ENCODE results near the gene ARRB1. TPM values are rescaled to one million over a fixed set of nuclear protein-coding genes. Genes with fewer than 3 reads are reported as not detected.

The ARRB1 gene
- total RNA-seq, 6 experiments from 2014 or later: 10.8 to 14.4 (median 11.2) TPM

DNA sequence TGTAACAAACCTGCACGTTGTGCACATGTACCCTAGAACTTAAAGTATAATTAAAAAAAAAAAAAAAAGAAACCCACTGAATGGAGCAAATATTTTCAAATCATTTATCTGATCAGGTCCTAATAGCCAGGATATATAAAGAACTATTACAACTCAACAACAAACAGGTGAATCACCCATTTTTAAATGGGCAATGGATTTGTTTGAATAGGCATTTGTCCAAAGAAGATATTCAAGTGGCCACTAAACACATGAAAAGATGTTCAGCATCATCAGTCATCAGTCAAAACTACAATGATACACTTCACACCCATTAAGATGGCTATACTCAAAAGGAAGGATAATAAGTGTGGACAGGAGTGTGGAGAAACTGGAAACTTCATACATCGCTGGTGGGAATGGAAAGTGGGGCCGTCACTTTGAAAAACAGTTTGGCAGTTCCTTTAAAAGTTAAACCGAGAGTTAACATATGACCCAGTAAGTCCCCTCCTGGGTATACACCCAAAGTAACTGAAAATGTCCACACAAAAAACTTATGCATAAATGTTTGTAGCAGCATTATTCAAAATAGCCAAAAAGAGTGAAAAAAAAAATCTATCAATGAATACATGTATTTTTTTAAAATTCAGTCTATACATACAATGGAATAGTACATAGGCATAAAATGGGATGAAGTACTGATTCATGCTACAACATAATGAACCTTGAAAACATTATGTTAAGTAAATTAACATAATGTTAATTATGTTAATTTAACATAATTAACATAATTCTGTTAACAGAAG is 53.1 kb downstream of the ARRB1 start:
- Mint-ChIP-seq H3K27ac (no peak overlapping the region), H3K36me3 (ENCODE audit: low read depth) (no peaks in the 10 kb centered on the region), H3K4me3 (no peak overlapping the region), H3K9me3 (no peaks in the 10 kb centered on the region), H3K4me1 (ENCODE audit: low read depth) (no peaks in the 10 kb centered on the region), H3K27me3 (ENCODE audit: insufficient read depth) (no peaks in the 10 kb centered on the region; the same call in 1 of the 2 replicates)
- TF ChIP-seq, protein P1, sequence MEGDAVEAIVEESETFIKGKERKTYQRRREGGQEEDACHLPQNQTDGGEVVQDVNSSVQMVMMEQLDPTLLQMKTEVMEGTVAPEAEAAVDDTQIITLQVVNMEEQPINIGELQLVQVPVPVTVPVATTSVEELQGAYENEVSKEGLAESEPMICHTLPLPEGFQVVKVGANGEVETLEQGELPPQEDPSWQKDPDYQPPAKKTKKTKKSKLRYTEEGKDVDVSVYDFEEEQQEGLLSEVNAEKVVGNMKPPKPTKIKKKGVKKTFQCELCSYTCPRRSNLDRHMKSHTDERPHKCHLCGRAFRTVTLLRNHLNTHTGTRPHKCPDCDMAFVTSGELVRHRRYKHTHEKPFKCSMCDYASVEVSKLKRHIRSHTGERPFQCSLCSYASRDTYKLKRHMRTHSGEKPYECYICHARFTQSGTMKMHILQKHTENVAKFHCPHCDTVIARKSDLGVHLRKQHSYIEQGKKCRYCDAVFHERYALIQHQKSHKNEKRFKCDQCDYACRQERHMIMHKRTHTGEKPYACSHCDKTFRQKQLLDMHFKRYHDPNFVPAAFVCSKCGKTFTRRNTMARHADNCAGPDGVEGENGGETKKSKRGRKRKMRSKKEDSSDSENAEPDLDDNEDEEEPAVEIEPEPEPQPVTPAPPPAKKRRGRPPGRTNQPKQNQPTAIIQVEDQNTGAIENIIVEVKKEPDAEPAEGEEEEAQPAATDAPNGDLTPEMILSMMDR (IDR thresholded peaks at IDR 0.05): no peak
- no peak for DNase-seq

DNA sequence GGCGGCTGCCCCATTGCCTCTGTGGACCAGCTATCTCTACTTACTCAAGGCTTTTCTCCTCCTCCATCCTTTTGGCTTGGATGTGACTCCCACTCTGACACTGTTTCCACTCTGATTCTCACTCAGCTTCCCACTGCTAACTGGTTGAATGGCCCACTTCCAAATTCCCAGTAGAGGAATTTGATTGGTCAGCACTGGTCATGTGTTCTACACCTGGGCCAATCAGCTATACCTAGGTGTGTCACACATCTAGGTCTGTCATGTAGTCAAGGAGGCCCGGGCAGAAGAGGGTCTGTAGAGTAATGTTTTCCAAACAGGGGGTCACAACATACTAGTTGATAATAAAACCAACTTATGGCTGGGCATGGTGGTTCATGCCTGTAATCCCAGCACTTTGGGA is 57.6 kb downstream of the ARRB1 start:
- no peak overlapping the region for H3K27ac Mint-ChIP-seq
- H3K4me1 Mint-ChIP-seq (ENCODE audit: low read depth): no peaks in the 10 kb centered on the region
- H3K36me3 Mint-ChIP-seq (ENCODE audit: low read depth): no peaks in the 10 kb centered on the region
- no peaks in the 10 kb centered on the region; the same call in none of the 2 replicates for H3K27me3 Mint-ChIP-seq (ENCODE audit: insufficient read depth)
- TF ChIP-seq, protein P1 (IDR thresholded peaks at IDR 0.05): no peak
- no peaks in the 10 kb centered on the region for H3K9me3 Mint-ChIP-seq
- no peak overlapping the region for H3K4me3 Mint-ChIP-seq
- no peak for DNase-seq

DNA sequence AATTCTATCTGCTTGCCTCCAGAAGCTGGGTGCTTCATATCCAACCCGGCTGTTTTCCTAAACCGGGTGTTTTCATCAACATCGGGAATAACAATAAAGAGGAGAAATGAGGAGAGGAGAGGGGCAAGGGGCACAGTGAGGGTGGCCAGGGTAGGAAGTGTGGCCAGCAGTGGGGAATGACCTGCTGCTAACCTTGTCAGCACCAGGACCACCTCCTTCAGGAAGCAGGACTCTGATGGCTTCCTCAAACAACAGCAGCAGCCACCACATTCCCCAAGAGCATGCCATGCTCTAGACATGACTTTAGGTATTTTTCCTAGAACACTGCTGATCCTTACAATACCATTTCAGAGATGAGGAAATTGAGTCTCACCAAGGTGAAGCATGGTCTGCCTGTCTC is 58.5 kb downstream of the ARRB1 start:
- H3K27me3 Mint-ChIP-seq (ENCODE audit: insufficient read depth): no peaks in the 10 kb centered on the region; the same call in none of the 2 replicates
- no peaks in the 10 kb centered on the region for H3K9me3 Mint-ChIP-seq
- TF ChIP-seq, protein P1 (IDR thresholded peaks at IDR 0.05): no peak
- no peaks in the 10 kb centered on the region for H3K36me3 Mint-ChIP-seq (ENCODE audit: low read depth)
- no peaks in the 10 kb centered on the region for H3K4me1 Mint-ChIP-seq (ENCODE audit: low read depth)
- H3K4me3 Mint-ChIP-seq: no peak overlapping the region
- H3K27ac Mint-ChIP-seq: no peak overlapping the region
- no peak for DNase-seq

DNA sequence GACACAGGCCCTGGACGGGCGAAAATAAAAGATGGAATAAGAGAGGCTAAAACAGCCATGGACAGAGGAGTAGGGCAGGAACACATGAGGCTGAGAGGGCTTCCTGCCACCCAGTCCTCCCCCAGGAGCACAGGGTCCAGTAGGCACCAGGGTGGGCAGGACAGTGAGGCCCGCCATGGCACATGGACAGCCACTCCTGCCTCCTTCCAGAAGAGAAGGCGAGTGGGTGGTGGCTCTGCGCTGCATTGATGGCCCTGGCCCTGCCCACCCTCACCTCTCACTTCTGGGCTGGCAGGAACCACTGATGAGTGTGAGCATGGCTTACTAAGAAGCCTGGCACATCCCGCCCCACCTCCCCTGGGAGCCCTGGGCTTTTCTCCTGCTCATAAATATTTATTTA is 59.7 kb downstream of the ARRB1 start:
- no peak overlapping the region for H3K27ac Mint-ChIP-seq
- TF ChIP-seq, protein P1 (IDR thresholded peaks at IDR 0.05): no peak

DNA sequence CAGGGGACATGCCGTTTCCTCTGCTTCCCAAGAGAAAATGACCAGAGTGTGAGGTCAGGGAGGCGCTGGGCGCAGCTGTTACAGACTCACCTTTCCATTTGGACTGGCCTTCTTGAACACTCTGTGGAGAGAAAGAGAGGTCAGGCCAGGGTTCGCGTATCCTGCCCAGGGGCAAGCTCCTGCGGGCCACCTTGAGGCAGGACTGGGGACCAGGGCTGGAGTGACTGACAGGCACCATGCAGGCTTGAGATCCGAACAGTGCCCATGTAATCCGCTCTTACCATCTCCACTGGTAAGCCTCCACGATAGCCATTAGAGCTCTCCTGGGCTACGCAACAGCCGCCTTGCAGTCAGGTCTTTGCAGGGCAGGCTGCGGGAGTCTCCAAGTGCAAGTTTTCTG is 61.5 kb downstream of the ARRB1 start:
- TF ChIP-seq, protein P1 (IDR thresholded peaks at IDR 0.05): no peak
- peaks cover 1% of the 10 kb centered on the region for H3K27me3 Mint-ChIP-seq (ENCODE audit: insufficient read depth)
- H3K9me3 Mint-ChIP-seq: no peaks in the 10 kb centered on the region
- H3K36me3 Mint-ChIP-seq (ENCODE audit: low read depth): no peaks in the 10 kb centered on the region
- H3K27ac Mint-ChIP-seq: no peak overlapping the region
- H3K4me1 Mint-ChIP-seq (ENCODE audit: low read depth): peaks cover 9% of the 10 kb centered on the region
- DNase-seq: no peak
- no peak overlapping the region for H3K4me3 Mint-ChIP-seq

More for the DNA sequence above, 59.7 kb downstream of the ARRB1 start:
- H3K4me1 Mint-ChIP-seq (ENCODE audit: low read depth): peaks cover 5% of the 10 kb centered on the region
- H3K36me3 Mint-ChIP-seq (ENCODE audit: low read depth): no peaks in the 10 kb centered on the region
- no peak for DNase-seq
- H3K27me3 Mint-ChIP-seq (ENCODE audit: insufficient read depth): peaks cover under 1% of the 10 kb centered on the region
- H3K4me3 Mint-ChIP-seq: no peak overlapping the region
- no peaks in the 10 kb centered on the region for H3K9me3 Mint-ChIP-seq

All from HFFc6 (cell line).